NCI-H1694 (cell line): ENCODE results near the gene ACVR1.

Experiments
- DNase-seq: peaks from one replicate; lab custom pipeline; 2025; lab: John Stamatoyannopoulos, UW

Gene ACVR1

DNA sequence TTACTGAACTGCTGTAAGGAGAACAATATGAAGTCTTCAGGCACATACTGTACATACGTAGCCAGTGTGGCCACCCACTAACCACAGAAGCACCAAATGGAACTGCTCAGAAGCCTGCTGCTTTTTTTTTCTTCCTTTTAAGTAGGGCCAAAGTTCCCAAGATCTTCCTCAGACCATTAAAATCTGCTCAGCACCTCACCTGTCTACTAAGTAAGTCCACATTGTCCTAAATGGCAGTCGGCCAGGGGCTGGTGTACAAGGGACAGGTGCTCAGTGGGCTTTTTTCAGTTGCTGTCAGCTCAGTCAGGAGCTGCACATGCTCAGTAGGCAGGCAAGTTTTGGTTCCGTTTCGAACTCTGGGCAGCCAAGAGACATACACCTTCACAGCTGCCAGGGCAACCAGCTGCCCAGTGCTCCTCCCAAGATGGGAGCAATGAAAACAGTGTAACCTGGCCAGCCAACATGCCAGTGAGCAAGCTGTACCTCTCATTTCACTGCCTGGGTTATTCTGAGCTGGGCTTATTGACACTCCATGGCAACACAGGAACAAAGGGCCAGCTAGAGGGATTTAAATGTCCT lies 86.1 kb downstream of the ACVR1 start:
- DNase-seq = no peak

DNA sequence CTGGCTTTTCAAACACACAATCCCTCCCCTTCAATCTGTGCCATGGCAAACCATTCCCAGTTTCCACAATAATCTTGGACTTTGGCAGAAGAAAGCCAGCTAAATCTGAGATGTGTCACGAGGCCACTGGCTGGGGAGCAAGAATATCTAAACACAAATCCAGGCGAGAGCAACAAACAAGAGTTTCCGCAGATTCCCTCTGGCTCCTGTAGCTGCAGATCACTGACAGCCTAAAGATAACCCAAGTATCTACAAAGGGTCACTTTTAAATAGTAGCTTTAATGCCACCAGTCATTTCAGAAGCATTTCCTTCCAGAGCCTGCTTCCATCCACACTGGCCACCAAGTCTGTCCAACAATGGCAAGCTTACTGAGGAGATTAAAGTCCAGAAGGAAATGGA lies 86.9 kb downstream of the ACVR1 start:
- DNase-seq = no peak

DNA sequence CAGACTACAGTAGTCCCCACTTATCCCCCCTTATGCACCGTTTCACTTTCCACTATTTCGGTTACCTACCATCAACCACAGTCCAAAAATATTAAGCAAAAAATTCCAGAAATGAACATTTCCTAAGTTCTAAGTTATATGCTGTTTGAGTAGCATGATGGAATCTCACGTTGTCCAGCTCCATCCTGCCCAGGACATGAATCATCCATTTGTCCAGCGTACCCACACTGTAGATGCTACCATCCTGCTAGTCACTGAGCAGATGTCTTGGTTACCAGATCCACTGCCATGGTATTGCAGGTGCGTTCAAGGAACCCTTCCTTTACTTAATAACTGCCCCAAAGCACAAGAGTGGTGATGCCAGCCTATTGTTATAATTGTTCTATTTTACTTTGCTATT lies 87.9 kb downstream of the ACVR1 start:
- no peak for DNase-seq

DNA sequence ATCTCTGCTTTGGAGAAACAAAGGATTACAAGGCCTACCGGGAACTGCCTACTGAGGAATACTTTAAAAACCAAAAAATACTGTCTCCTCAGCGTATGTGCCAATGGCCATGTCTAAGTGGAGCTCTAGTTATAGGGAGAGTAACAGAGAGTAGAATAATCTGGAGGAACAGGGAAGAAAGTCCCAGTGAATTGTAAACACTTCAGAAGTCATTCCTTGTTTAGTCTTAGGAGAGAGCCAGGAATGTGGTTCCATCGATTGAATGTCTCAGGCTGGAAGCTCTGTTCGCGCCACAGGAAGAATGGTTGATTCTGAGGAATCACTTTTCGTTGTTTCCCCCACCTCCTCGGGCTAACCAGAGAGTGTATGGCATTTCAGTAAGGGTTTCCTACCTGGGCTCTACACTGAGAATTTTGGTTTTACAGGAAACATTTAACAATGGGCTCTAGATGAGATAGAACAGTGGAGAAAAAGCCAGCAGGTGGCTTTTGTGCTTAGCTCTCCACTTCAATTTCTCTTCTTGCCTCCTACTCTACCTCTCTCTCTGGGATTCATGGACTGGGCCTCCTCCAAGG lies 88.7 kb downstream of the ACVR1 start:
- DNase-seq = no peak

DNA sequence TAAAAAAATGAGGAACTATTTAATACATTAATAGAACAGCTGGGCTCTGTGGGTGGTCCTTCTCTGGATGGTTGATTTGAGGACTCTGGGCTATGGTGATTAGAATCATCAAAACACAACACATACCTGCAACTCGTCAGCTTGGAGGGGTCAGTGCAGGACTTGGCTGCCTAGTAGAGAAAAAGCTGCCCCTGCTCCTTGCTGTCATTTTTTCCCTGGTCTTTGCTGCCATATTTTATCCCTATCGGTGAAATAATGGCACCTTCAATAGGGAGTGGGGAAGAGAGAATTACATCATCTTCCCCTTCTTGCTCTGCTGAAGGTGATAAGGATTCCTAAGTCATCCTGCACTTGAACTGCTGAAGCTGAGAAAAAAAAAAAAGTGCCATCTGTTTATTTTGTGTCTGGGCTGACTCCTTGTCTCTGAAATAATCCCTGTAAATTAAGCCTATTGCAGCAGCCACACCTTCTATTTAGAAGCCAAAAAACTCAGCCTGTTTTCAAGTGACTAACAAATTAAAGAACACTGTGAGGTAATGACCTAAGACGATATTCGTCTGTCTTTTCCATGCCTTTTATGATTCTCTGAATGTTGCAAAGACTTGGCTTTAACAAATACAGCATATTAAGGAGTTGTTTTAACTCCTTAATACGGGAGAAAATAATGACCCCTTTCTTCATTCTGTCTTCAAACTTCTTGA lies 89.3 kb downstream of the ACVR1 start:
- DNase-seq = no peak

- DNase-seq = no peak
Observed at GRCh38 chr2:157785866-157786662, 90.1 kb downstream of the ACVR1 start.

DNA sequence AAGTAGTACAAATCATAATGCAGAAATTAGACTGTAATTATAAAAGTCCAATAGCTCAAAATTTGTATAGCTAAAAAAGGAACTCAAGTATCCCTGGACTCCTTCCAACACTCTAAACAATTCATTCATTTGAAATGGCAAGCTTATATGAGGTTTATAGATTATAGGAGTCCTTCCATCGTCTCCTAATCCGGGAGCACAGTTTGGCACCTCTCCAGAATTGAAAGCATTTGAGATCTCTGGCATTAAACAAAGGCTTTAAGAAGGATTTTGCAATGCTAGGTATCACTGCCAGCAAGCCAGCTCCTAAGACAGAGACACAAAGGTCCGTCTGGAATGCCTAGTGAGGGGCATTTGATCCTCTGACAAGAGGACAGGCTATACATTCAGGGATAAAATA lies 90.9 kb downstream of the ACVR1 start:
- DNase-seq = no peak

- DNase-seq = no peak
Observed at GRCh38 chr2:157784823-157785175, 91.3 kb downstream of the ACVR1 start.

DNA sequence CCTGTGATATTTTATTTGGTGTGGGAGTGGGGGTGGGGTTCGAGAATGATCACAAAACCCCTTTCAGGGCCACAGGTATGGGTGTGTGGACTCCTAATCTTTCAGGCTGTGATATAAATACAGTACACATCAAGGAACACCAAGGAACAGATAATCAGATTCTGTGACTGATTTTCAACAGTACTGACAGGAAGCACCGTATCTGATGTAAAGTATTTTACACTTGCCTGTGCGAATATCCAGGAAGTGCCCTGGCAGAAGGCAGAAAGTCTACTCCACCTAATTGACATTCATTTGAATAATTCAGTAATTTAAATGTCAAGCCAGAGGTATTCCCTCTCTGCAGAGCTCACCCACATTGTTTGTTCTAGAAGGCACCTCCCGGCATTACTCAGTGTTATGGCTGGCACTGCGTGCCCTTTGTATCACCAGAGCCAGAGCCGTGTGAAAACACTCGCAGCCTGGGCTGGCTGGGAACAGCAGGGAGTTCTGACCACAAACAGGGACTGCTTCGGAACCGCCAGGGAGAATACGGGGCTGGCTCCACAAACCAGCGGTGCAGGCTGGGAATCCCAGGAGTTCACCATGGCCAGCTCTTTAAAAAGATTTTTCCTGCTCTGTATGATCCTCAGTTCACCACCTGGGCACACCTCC lies 91.8 kb downstream of the ACVR1 start:
- no peak for DNase-seq

- DNase-seq = no peak
Observed at GRCh38 chr2:157783245-157783644, 92.9 kb downstream of the ACVR1 start.

GRCh38 chr2:157782057-157782845 lies 93.9 kb downstream of the ACVR1 start:
- no peak for DNase-seq

DNA sequence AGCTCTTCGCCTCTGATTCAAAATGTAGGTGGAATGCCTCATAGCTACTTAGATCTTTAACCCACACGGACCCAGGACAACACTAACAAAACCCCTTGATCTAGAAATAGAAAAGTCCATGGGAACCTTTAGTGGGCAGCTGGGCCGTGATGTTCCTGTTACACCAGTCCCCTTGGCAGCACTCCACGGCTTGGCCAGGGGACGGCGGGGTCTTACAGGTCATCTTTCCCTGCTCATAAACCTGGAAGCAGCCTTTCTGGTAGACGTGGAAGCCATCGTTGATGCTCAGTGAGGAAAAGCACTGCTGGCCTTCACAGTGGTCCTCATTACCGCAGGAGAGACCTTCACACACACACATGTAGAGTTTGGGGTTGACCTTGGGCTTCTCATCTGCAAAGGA lies 95.9 kb downstream of the ACVR1 start:
- DNase-seq = no peak

GRCh38 chr2:157779794-157780193 lies 96.3 kb downstream of the ACVR1 start:
- no peak for DNase-seq

- DNase-seq = peak; percentile 35
Observed at GRCh38 chr2:157777427-157777826, 98.7 kb downstream of the ACVR1 start.

- DNase-seq = no peak
Observed at GRCh38 chr2:157771234-157771633, 104.9 kb downstream of the ACVR1 start.

- no peak for DNase-seq
Observed at GRCh38 chr2:157769856-157770255, 106.3 kb downstream of the ACVR1 start.

GRCh38 chr2:157764386-157764785 lies 111.7 kb downstream of the ACVR1 start:
- no peak for DNase-seq

- DNase-seq = no peak
Observed at GRCh38 chr2:157761520-157761919, 114.6 kb downstream of the ACVR1 start.

- DNase-seq = no peak
Observed at GRCh38 chr2:157760949-157761348, 115.2 kb downstream of the ACVR1 start.

DNA sequence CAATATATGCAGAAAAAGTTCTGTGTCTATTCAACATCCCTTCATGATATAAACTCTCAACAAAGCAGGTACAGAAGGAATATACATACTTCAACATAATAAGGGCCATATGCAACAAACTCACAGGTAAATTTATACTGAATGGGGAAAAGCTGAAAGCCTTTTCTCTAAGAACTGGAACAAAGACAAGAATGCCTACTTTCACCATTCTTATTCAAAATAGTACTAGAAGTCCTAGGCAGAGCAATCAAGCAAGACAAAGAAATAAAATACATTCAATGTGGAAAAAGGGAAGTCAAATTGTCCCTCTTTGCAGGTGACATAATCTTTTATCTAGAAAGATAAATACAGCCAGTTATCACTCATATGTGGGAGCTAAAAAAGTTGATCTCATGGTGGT lies 116.3 kb downstream of the ACVR1 start:
- no peak for DNase-seq

GRCh38 chr2:157758586-157758985 lies 117.5 kb downstream of the ACVR1 start:
- no peak for DNase-seq

DNA sequence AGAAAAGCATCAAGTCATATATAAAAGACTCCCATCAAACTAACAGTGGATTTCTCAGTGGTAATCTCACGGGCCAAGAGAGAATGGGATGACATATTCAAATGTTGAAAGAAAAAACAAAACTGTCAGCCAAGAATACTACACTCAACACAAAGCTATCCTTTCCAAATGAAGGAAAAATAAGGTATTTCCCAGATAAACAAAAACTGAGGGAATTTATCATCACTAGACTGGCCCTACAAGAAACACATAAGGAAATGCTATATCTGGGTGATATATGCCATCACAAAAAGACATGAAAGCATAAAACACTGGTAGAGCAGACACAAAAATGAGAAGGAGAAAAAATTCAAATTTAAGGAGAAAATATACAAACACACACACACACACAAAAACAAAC lies 118.6 kb downstream of the ACVR1 start:
- DNase-seq = no peak
